ENCODE results near the gene GRM5.

Gene GRM5

GRCh38 chr11:88827018-88827676, 238.6 kb downstream of the GRM5 start:
- no peak for ATAC-seq
- H3K36me3 Mint-ChIP-seq: no peaks in the 10 kb centered on the region
- no peaks in the 10 kb centered on the region for H3K4me1 Mint-ChIP-seq
- peaks cover 3% of the 10 kb centered on the region for H3K9me3 Mint-ChIP-seq
- H3K27ac Mint-ChIP-seq: no peak overlapping the region
- no peak overlapping the region for H3K4me3 Mint-ChIP-seq
- no peaks in the 10 kb centered on the region for H3K27me3 Mint-ChIP-seq

- Mint-ChIP-seq H3K9me3 (peaks cover 2% of the 10 kb centered on the region), H3K27me3 (no peaks in the 10 kb centered on the region), H3K36me3 (no peaks in the 10 kb centered on the region), H3K27ac (no peak overlapping the region), H3K4me3 (no peak overlapping the region), H3K4me1 (no peaks in the 10 kb centered on the region)
- ATAC-seq: no peak
Observed at GRCh38 chr11:88819616-88820015, 246.2 kb downstream of the GRM5 start.

- no peaks in the 10 kb centered on the region for H3K27me3 Mint-ChIP-seq
- no peak for ATAC-seq
- H3K27ac Mint-ChIP-seq: no peak overlapping the region
- H3K4me3 Mint-ChIP-seq: no peak overlapping the region
- H3K4me1 Mint-ChIP-seq: no peaks in the 10 kb centered on the region
- no peaks in the 10 kb centered on the region for H3K36me3 Mint-ChIP-seq
- peaks cover 2% of the 10 kb centered on the region for H3K9me3 Mint-ChIP-seq
Observed at GRCh38 chr11:88818978-88819377, 246.8 kb downstream of the GRM5 start.

GRCh38 chr11:88815505-88815904, 250.3 kb downstream of the GRM5 start:
- no peaks in the 10 kb centered on the region for H3K4me1 Mint-ChIP-seq
- no peaks in the 10 kb centered on the region for H3K36me3 Mint-ChIP-seq
- no peak overlapping the region for H3K4me3 Mint-ChIP-seq
- no peak for ATAC-seq
- no peak overlapping the region for H3K27ac Mint-ChIP-seq
- no peaks in the 10 kb centered on the region for H3K9me3 Mint-ChIP-seq
- H3K27me3 Mint-ChIP-seq: no peaks in the 10 kb centered on the region

- Mint-ChIP-seq H3K4me1 (no peaks in the 10 kb centered on the region), H3K27ac (no peak overlapping the region), H3K9me3 (no peaks in the 10 kb centered on the region), H3K27me3 (no peaks in the 10 kb centered on the region), H3K4me3 (no peak overlapping the region), H3K36me3 (no peaks in the 10 kb centered on the region)
- no peak for ATAC-seq
Observed at GRCh38 chr11:88814076-88814475, 251.7 kb downstream of the GRM5 start.

GRCh38 chr11:88813233-88813915, 252.4 kb downstream of the GRM5 start:
- no peak overlapping the region for H3K27ac Mint-ChIP-seq
- H3K4me1 Mint-ChIP-seq: no peaks in the 10 kb centered on the region
- no peak overlapping the region for H3K4me3 Mint-ChIP-seq
- no peak for ATAC-seq
- H3K36me3 Mint-ChIP-seq: no peaks in the 10 kb centered on the region
- H3K27me3 Mint-ChIP-seq: no peaks in the 10 kb centered on the region
- no peaks in the 10 kb centered on the region for H3K9me3 Mint-ChIP-seq

- H3K4me1 Mint-ChIP-seq: no peaks in the 10 kb centered on the region
- no peak overlapping the region for H3K27ac Mint-ChIP-seq
- no peaks in the 10 kb centered on the region for H3K9me3 Mint-ChIP-seq
Observed at GRCh38 chr11:88810420-88811097, 255.2 kb downstream of the GRM5 start.

GRCh38 chr11:88809126-88809525, 256.7 kb downstream of the GRM5 start:
- Mint-ChIP-seq H3K4me3 (no peak overlapping the region), H3K27ac (no peak overlapping the region), H3K36me3 (no peaks in the 10 kb centered on the region), H3K9me3 (no peaks in the 10 kb centered on the region), H3K4me1 (no peaks in the 10 kb centered on the region), H3K27me3 (no peaks in the 10 kb centered on the region)
- no peak for ATAC-seq

More at GRCh38 chr11:88810420-88811097, 255.2 kb downstream of the GRM5 start:
- Mint-ChIP-seq H3K36me3 (no peaks in the 10 kb centered on the region), H3K27me3 (no peaks in the 10 kb centered on the region), H3K4me3 (no peak overlapping the region)
- ATAC-seq: no peak

GRCh38 chr11:88807349-88807748, 258.4 kb downstream of the GRM5 start:
- ATAC-seq: no peak
- no peaks in the 10 kb centered on the region for H3K27me3 Mint-ChIP-seq
- no peaks in the 10 kb centered on the region for H3K9me3 Mint-ChIP-seq
- H3K4me3 Mint-ChIP-seq: no peak overlapping the region
- H3K27ac Mint-ChIP-seq: no peak overlapping the region
- H3K36me3 Mint-ChIP-seq: no peaks in the 10 kb centered on the region
- H3K4me1 Mint-ChIP-seq: no peaks in the 10 kb centered on the region

- Mint-ChIP-seq H3K27ac (no peak overlapping the region), H3K4me3 (no peak overlapping the region), H3K27me3 (no peaks in the 10 kb centered on the region), H3K9me3 (no peaks in the 10 kb centered on the region), H3K36me3 (no peaks in the 10 kb centered on the region), H3K4me1 (no peaks in the 10 kb centered on the region)
- ATAC-seq: no peak
Observed at GRCh38 chr11:88806410-88806809, 259.4 kb downstream of the GRM5 start.

- H3K4me1 Mint-ChIP-seq: no peaks in the 10 kb centered on the region
- H3K9me3 Mint-ChIP-seq: no peaks in the 10 kb centered on the region
- no peak for ATAC-seq
- H3K4me3 Mint-ChIP-seq: no peak overlapping the region
- H3K27me3 Mint-ChIP-seq: no peaks in the 10 kb centered on the region
- no peak overlapping the region for H3K27ac Mint-ChIP-seq
- no peaks in the 10 kb centered on the region for H3K36me3 Mint-ChIP-seq
Observed at GRCh38 chr11:88801484-88802123, 264.2 kb downstream of the GRM5 start.

- Mint-ChIP-seq H3K9me3 (no peaks in the 10 kb centered on the region), H3K27ac (no peak overlapping the region), H3K36me3 (no peaks in the 10 kb centered on the region), H3K4me3 (no peak overlapping the region), H3K4me1 (no peaks in the 10 kb centered on the region), H3K27me3 (no peaks in the 10 kb centered on the region)
- ATAC-seq: no peak
Observed at GRCh38 chr11:88799771-88800500, 265.8 kb downstream of the GRM5 start.

- no peaks in the 10 kb centered on the region for H3K36me3 Mint-ChIP-seq
- no peaks in the 10 kb centered on the region for H3K4me1 Mint-ChIP-seq
- H3K4me3 Mint-ChIP-seq: no peak overlapping the region
- ATAC-seq: no peak
- H3K9me3 Mint-ChIP-seq: peaks cover 4% of the 10 kb centered on the region
- H3K27me3 Mint-ChIP-seq: no peaks in the 10 kb centered on the region
- H3K27ac Mint-ChIP-seq: no peak overlapping the region
Observed at GRCh38 chr11:88790182-88790581, 275.6 kb downstream of the GRM5 start.

GRCh38 chr11:88779577-88779976, 286.2 kb downstream of the GRM5 start:
- no peak overlapping the region for H3K27ac Mint-ChIP-seq
- no peak overlapping the region for H3K4me3 Mint-ChIP-seq
- H3K4me1 Mint-ChIP-seq: no peaks in the 10 kb centered on the region
- peaks cover 2% of the 10 kb centered on the region for H3K9me3 Mint-ChIP-seq
- no peaks in the 10 kb centered on the region for H3K36me3 Mint-ChIP-seq
- no peak for ATAC-seq
- H3K27me3 Mint-ChIP-seq: no peaks in the 10 kb centered on the region

GRCh38 chr11:88770475-88771079, 295.2 kb downstream of the GRM5 start:
- Mint-ChIP-seq H3K4me1 (no peaks in the 10 kb centered on the region), H3K27ac (no peak overlapping the region), H3K36me3 (no peaks in the 10 kb centered on the region), H3K27me3 (no peaks in the 10 kb centered on the region), H3K9me3 (peaks cover 19% of the 10 kb centered on the region), H3K4me3 (no peak overlapping the region)
- no peak for ATAC-seq
